Right lobe of liver (tissue), 6 donors: ENCODE measurements around the gene MYO7A. TPM values are rescaled to one million over a fixed set of nuclear protein-coding genes. Genes with fewer than 3 reads are reported as not detected.

ENCODE experiments used
- ATAC-seq, 4 donors: fragments of 200-7000 bp; cut with Tn5 transposase; one replicate each; pipeline ENCODE4 v1.9.1; 2020; ENCODE audit warnings: mild to moderate bottlenecking in 4 of 4, moderate library complexity in 4 of 4
- DNase-seq, 3 donors: peaks; one replicate each; pipeline ENCODE4 v3.0.0-alpha.2; 2020
- H3K27ac ChIP-seq, 3 donors: fragments of 200-600 bp; one replicate each; pipeline ENCODE4 v1.8.0; 2022
- H3K27me3 ChIP-seq, 2 donors: fragments of 200-600 bp; one replicate each; pipeline ENCODE4 v1.8.0; 2022
- H3K36me3 ChIP-seq, 4 donors: fragments of 200-600 bp; sonication (generic) in 1 of 4; one replicate each; pipeline versions ENCODE4 v1.5.1 to v1.8.0; 2017 to 2022; ENCODE audit warnings: control low read depth in 1 of 4
- H3K4me1 ChIP-seq, 4 donors: fragments of 200-600 bp; sonication (generic) in 1 of 4; one replicate each; pipeline versions ENCODE4 v1.5.1 to v1.8.0; 2017 to 2022; ENCODE audit warnings: control low read depth in 1 of 4
- H3K4me3 ChIP-seq, 3 donors: fragments of 200-600 bp; one replicate each; pipeline ENCODE4 v1.8.0; 2022
- H3K9me3 ChIP-seq, 4 donors: fragments of 200-600 bp; sonication (generic) in 1 of 4; one replicate each; pipeline versions ENCODE4 v1.5.1 to v1.8.0; 2017 to 2022; ENCODE audit warnings: control low read depth in 1 of 4
- POLR2A ChIP-seq: fragments of 450-650 bp; IDR thresholded peaks from one replicate; pipeline ENCODE4 v1.6.1; 2017; ENCODE audit warnings: antibody characterized with exemption, mild to moderate bottlenecking
- WGBS: methylation state at CpG from one replicate; pipeline ENCODE4 v1.1.6; 2018; ENCODE audit warnings: low coverage, low lambda C conversion rate; ENCODE audit not compliant: insufficient coverage; ENCODE audit errors: missing lambda C conversion rate; 5-methylcytosine and 5-hydroxymethylcytosine counted together
- intact Hi-C, 2 donors: fragments of 100-400 bp; cut with DNase I; formaldehyde crosslinking; loops; one replicate each; pipeline versions ENCODE4 v1.11.2 to v1.14.1; 2022
- total RNA-seq, 6 experiments: library from RNA; depleted of rRNA in 2 of 6; stranded (reverse); fragments of >200 nt in 2 of 6; fragmentation: NEBNext Ultra II Directional in 3 of 6; extraction: Animal tissue kit (Norgen Biotek cat#: 25700) in 3 of 6; gene quantifications; one replicate each; pipeline versions ENCODE4 v1.1.0 to v1.2.4, GENCODE V29; 2016 to 2023
- TF ChIP-seq, protein P1 (sequence below), 4 donors: fragments of 200-600 bp in 3 of 4; fragments of 450-650 bp in 1 of 4; IDR thresholded peaks; one replicate each; pipeline versions ENCODE4 v1.5.1 to v1.8.0; 2016 to 2022; ENCODE audit warnings: antibody characterized with exemption in 4 of 4, mild to moderate bottlenecking in 2 of 4
- donor health status: DM: no; HTN: yes; CAD: no.
- donor health status: DM: no; HTN: no; CAD: no.
- donor health status: DM: no; HTN: no; CAD: no.
- donor health status: DM: no; HTN: yes; CAD: no.
- donor health status: DM: no; HTN: yes; CAD: no.

Gene MYO7A
- total RNA-seq, 6 experiments from 2014 or later = 23.6 to 39.6 (median 32.0) TPM

DNA sequence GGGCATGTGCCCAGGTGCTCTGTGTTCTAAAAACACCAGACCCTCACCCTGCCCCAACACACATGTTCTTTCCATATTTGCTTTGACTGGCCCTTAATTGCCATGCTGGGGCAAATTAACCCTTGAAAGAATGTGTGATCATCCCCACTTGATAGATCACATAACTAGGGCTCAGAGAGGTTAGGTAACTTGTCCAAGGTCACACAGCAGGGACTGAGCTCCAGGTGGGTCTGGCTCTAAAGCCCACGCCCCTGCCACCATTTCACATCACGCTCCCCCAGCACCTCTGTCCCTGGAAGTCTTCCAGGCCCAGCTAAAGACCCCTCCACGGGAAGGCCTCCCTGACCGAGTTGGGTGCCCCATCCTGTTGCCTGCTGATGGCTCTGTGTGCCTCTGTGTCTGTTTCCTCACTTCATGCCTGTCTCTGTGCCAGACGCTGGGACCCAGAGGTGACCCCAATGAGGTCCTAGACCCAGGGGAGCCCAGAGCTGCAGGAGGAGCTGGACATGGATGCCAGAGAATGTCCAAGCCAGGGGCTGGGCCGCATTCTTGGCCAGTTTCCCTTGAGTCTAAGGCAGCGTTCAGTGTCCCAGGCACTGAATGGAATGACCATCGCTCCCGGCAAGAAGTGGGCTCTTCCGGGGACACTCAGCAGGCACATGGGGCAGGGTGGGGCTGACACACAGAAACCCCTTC lies 79.7 kb downstream of the MYO7A start:
- TF ChIP-seq, protein P1, sequence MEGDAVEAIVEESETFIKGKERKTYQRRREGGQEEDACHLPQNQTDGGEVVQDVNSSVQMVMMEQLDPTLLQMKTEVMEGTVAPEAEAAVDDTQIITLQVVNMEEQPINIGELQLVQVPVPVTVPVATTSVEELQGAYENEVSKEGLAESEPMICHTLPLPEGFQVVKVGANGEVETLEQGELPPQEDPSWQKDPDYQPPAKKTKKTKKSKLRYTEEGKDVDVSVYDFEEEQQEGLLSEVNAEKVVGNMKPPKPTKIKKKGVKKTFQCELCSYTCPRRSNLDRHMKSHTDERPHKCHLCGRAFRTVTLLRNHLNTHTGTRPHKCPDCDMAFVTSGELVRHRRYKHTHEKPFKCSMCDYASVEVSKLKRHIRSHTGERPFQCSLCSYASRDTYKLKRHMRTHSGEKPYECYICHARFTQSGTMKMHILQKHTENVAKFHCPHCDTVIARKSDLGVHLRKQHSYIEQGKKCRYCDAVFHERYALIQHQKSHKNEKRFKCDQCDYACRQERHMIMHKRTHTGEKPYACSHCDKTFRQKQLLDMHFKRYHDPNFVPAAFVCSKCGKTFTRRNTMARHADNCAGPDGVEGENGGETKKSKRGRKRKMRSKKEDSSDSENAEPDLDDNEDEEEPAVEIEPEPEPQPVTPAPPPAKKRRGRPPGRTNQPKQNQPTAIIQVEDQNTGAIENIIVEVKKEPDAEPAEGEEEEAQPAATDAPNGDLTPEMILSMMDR (IDR thresholded peaks at IDR 0.05) = no peak
- no peak for TF ChIP-seq POLR2A
- intact Hi-C loops = no loop called here
- Histone ChIP-seq H3K27me3 (no peaks in the 10 kb centered on the region), H3K27ac (no peak overlapping the region), H3K9me3 (no peaks in the 10 kb centered on the region), H3K4me1 (no peaks in the 10 kb centered on the region), H3K4me3 (no peak overlapping the region), H3K36me3 (peaks cover 0 to 39% (median 2%) of the 10 kb centered on the region in 4 donors)
- WGBS = 50% methylated on average over 2 of the region's 10 CpGs
- no peak for ATAC-seq
- DNase-seq = no peak

GRCh38 chr11:77208535-77208934 lies 80.5 kb downstream of the MYO7A start:
- no peak for ATAC-seq
- no peak overlapping the region for H3K4me3 ChIP-seq
- WGBS = 22% methylated on average over 3 of the region's 11 CpGs
- no peak overlapping the region for H3K27ac ChIP-seq
- intact Hi-C loops = no loop called here
- H3K9me3 ChIP-seq = no peaks in the 10 kb centered on the region
- no peaks in the 10 kb centered on the region for H3K4me1 ChIP-seq
- TF ChIP-seq, protein P1 (IDR thresholded peaks at IDR 0.05) = no peak
- TF ChIP-seq POLR2A = no peak
- no peak for DNase-seq
- H3K36me3 ChIP-seq = peaks cover 0 to 45% (median 2%) of the 10 kb centered on the region in 4 donors
- H3K27me3 ChIP-seq = no peaks in the 10 kb centered on the region

- H3K36me3 ChIP-seq = peaks cover 0 to 48% (median 3%) of the 10 kb centered on the region in 4 donors
- no peak for TF ChIP-seq POLR2A
- TF ChIP-seq, protein P1 (IDR thresholded peaks at IDR 0.05) = no peak
- intact Hi-C loops = no loop called here
These were observed 81.6 kb downstream of the MYO7A start for GRCh38 chr11:77209663-77210062.

GRCh38 chr11:77211040-77211451 lies 83.0 kb downstream of the MYO7A start:
- DNase-seq = no peak
- intact Hi-C loops = no loop called here
- H3K4me1 ChIP-seq = no peaks in the 10 kb centered on the region
- no peak overlapping the region for H3K27ac ChIP-seq
- WGBS = no CpG with 5 or more reads among the region's 14 CpGs
- H3K36me3 ChIP-seq = peaks cover 0 to 55% (median 3%) of the 10 kb centered on the region in 4 donors
- TF ChIP-seq, protein P1 (IDR thresholded peaks at IDR 0.05) = no peak
- no peaks in the 10 kb centered on the region for H3K27me3 ChIP-seq
- H3K9me3 ChIP-seq = no peaks in the 10 kb centered on the region
- ATAC-seq = no peak
- H3K4me3 ChIP-seq = no peak overlapping the region

More at GRCh38 chr11:77209663-77210062, 81.6 kb downstream of the MYO7A start:
- Histone ChIP-seq H3K4me1 (no peaks in the 10 kb centered on the region), H3K9me3 (no peaks in the 10 kb centered on the region), H3K27ac (no peak overlapping the region), H3K4me3 (no peak overlapping the region), H3K27me3 (no peaks in the 10 kb centered on the region)
- 72% methylated on average over 4 of the region's 4 CpGs for WGBS
- ATAC-seq = no peak
- DNase-seq = no peak
